Hematopoietic multipotent progenitor cell treated with erythropoietin and hydrocortisone succinate and interleukin-3 and kit ligand, for 6 days (in vitro differentiated cells): ENCODE results near the gene FMO3.

Source experiments
- DNase-seq: peaks from one replicate; pipeline ENCODE4 v3.0.0-alpha.2; 2015

The FMO3 gene

DNA sequence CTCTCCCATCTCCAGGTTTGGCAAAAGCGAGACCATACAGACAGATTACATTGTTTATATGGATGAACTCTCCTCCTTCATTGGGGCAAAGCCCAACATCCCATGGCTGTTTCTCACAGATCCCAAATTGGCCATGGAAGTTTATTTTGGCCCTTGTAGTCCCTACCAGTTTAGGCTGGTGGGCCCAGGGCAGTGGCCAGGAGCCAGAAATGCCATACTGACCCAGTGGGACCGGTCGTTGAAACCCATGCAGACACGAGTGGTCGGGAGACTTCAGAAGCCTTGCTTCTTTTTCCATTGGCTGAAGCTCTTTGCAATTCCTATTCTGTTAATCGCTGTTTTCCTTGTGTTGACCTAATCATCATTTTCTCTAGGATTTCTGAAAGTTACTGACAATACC is 26.4 kb downstream of the FMO3 start:
- DNase-seq = no peak

DNA sequence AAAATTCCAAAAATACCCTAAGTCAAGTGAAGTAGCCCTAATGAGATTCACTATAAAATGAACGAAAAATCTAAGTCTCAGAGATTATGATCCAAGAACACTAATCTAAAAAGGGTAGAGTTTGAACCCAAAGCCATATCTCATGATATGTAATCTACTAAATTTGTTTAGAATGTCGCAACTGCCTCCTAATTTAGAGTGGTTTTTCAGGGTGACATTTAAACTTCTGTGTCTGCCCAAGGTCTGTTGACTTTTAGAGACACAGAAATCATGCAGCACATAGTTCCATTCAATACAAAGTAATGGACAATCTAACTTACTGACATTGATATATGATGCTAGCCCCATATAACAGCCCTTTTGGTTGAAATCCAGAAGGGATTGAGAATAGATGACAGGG is 28.9 kb downstream of the FMO3 start:
- DNase-seq = no peak

- no peak for DNase-seq
Observed at GRCh38 chr1:171122299-171122698, 31.6 kb downstream of the FMO3 start.

GRCh38 chr1:171122893-171123292 is 32.2 kb downstream of the FMO3 start:
- DNase-seq = no peak

DNA sequence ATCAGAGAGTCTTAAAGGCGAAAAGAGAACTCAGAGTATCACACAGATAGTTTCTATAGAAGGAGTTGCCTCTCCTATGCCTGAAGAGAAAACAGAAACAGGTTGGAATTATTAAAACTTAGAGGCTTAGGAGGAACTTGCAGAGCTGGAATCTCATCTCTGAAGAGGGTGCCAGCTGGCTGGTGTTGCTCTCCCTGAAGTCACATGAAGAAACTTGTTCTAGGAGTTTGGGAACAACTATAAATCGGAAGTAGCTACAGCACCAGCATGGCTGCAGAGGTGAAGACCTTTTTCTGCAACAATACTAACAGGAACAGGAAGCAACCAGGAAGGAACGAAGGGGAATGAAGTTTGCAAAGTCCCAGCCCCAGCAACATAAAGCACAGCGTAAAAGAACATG is 35.8 kb downstream of the FMO3 start:
- DNase-seq = no peak

DNA sequence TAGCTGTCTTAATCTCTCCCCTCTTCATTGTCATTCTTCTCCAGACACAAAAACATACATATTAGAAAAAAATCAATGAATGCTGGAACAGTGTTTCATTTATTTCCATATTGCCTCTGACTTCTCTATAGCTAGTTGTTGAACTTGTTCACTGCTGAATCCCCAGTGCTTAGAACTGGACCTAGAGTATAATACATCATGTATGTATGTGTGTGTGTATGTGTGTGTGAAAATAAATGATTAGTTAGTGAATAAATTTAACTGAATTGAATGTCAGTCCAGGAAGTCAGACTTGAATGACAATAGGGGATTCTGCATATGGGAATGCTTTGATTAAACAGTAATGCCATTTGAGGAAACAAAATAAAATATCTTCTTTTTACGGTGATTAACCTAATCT is 36.4 kb downstream of the FMO3 start:
- DNase-seq = no peak

GRCh38 chr1:171127501-171127900 is 36.8 kb downstream of the FMO3 start:
- no peak for DNase-seq

GRCh38 chr1:171128463-171128862 is 37.8 kb downstream of the FMO3 start:
- DNase-seq = no peak

GRCh38 chr1:171134204-171134923 is 43.7 kb downstream of the FMO3 start:
- no peak for DNase-seq

DNA sequence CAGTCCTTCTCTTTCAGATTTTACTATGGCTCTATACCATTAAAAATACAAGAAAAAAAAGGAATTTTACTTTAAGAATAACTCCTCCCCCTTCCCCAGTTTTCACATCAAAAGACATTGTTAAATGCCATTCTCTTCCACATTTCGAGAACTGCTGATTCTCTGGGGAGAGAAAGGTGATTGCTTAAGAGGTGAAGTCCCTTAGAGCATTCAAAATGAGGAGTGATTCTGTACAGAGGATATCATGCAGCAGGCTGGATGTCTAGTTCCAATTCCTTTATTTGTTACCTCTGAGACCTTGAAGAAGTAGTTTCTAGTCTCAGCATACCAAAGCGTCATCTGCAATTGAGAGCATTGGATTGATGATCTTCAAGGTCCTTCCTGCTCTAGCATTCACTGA is 46.9 kb downstream of the FMO3 start:
- DNase-seq = no peak

DNA sequence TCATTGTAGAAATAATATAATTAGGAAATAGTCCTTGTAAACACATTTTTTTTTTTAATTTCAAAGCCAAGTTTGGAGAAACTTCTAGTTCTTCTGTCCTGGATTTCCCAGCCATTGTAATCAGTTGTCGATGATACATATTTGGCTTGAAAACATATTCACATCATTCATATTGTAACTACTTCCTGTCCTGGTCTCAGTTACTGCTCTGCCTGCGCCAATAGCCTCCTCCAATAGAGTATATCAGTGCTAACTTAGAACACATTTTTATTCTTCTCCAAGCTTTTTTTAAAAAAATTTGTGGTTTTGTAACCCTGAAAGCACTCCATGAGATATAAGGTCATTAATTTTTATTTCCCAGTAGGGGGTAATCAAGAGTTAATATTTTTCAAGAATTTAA is 48.3 kb downstream of the FMO3 start:
- DNase-seq = no peak

GRCh38 chr1:171139890-171140289 is 49.2 kb downstream of the FMO3 start:
- DNase-seq = no peak

GRCh38 chr1:171140401-171140800 is 49.7 kb downstream of the FMO3 start:
- no peak for DNase-seq

GRCh38 chr1:171140956-171141687 is 50.4 kb downstream of the FMO3 start:
- DNase-seq = no peak

DNA sequence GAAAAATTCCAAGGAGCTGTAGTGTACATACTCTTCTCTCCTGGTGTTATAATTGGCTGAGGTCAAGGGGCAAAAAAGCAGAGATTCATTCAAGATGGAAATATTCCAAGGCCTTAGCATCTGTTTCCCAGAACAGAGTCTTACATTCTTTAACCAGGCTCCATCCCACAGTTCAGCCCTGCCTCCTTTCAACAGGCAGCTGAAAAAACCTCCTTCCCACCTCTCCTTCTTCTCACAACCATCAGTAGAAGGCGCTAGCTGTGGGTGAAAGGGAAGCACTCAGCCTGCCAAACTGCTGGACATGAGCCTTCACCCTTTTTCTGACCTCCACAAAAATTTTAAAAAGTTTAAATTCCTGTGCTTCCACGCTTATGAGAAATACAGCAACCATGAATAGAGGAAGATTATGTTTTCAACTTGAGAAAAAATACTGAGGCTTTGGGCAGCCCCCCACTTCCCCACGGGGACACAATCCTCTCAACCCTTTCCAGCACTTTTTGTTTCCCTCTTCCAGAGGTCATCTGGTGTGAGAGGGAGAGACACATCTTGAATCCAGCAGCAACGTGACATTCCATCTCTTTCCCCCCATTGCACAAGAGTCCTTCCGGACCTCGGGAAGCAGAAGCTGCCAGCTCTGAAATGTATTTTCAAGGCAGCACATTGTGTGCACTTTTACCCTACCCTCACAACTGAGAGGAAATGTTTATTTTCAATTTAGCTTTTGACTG is 51.1 kb downstream of the FMO3 start:
- DNase-seq = no peak

- no peak for DNase-seq
Observed at GRCh38 chr1:171142416-171143385, 52.0 kb downstream of the FMO3 start.

DNA sequence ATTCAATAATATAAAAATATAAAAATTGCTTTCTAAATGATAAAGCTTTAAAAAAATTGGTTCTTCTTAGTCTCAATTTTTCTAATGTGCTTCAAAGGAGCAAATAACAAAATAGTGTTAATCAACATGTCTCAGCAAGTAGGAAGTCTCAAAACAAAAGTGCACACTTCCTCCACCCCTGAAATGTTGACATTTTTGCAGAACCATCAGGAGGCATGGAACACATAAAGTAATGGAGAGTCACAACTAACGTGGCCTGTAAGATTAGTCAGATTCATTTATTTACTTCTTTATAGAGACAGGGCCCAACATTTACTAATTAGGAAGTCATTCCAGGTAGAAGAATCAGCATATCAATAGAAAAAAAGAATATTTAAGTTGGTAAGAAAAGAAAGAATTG is 59.5 kb downstream of the FMO3 start:
- DNase-seq = no peak

GRCh38 chr1:171152549-171152948 is 61.8 kb downstream of the FMO3 start:
- no peak for DNase-seq

GRCh38 chr1:171155484-171155883 is 64.8 kb downstream of the FMO3 start:
- no peak for DNase-seq

DNA sequence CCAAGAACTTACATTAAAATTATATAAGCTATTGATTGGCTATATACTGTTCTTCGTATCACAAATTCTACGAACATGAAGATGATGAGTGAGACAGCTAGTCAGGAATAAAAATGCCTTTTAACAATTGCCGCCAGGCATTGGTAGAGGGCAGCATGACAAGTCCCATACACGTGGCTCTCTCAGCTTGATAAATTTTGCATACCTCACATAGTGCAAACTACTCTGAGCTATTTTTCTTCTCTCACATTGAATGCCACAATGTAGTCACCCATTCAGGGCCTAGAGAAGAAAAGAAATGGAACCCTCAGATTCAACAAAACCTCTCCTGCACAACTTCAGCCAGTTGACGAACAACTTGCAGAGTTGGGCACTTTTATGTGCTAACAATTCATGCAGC is 67.4 kb downstream of the FMO3 start:
- no peak for DNase-seq

DNA sequence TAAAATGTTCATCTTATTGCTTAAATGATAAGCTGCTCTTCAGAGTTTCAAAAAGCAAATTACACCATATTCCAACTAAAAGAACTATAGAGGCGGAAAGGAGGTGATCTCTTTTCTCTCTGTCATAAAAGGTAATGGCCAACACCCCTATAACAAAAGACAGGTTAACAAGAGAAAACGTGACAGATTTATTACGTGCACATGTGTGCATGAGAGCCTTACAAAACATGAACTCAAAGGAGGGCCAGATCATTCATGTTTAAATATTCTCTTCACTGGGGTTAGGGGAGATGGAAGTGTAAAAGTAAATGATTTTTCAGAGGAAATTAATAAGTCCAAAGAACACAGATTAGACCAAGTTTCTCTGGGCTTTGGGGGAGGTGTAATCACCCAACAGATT is 67.8 kb downstream of the FMO3 start:
- no peak for DNase-seq

GRCh38 chr1:171159148-171159547 is 68.4 kb downstream of the FMO3 start:
- no peak for DNase-seq

DNA sequence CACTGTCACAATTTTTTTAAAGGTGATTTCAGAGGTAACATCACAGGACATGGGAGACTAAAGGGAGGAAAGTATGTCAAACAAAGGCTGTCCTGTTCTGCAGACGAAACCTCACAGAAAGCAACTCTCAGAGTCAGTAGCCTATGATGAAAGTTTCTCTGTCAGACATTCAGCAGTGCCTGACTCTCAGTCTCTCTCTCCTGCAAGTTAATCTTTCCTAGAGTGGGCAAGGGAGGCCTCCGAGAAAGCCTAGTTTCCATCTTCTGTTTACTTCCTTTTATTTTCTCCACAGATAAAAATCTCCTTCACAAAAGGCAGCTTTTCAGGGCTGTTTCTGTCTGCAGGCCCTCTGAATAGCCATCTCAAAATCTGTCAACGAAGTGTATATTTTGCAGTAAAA is 69.5 kb downstream of the FMO3 start:
- no peak for DNase-seq
